H1 (cell line): ENCODE measurements around the gene KLHL35.

Source experiments
- CBX5 ChIP-seq: fragments of 300-800, 300-1000 bp; sonication (generic); IDR thresholded peaks from 2 replicates; pipeline ENCODE4 v1.7.1; 2016; ENCODE audit warnings: antibody characterized with exemption, low read length, low read depth
- CHD7 ChIP-seq: fragments of 300-600 bp; sonication (generic); IDR thresholded peaks from 2 replicates; pipeline ENCODE4 v1.7.1; 2012; ENCODE audit warnings: low read length, moderate library complexity, mild to moderate bottlenecking, inconsistent platforms; ENCODE audit not compliant: insufficient replicate concordance
- CTCF ChIP-seq, 3 experiments: IDR thresholded peaks; 1 replicate in 2 of 3; 2 replicates in 1 of 3; pipeline versions ENCODE4 v1.5.1 to v1.6.1; 2011; ENCODE audit warnings: low read length in 3 of 3, mild to moderate bottlenecking in 3 of 3, inconsistent platforms in 2 of 3, low read depth in 1 of 3, moderate library complexity in 1 of 3; ENCODE audit not compliant: insufficient read depth in 1 of 3; ENCODE audit errors: control extremely low read depth in 1 of 3
- FOSL1 ChIP-seq: IDR thresholded peaks from 2 replicates; pipeline ENCODE4 v1.6.1; 2011; ENCODE audit warnings: mild to moderate bottlenecking, low read depth, low read length, moderate library complexity; ENCODE audit not compliant: insufficient read depth
- GABPA ChIP-seq: IDR thresholded peaks from 2 replicates; pipeline ENCODE4 v1.6.1; 2011; ENCODE audit warnings: mild to moderate bottlenecking, low read length, moderate library complexity, borderline replicate concordance; ENCODE audit not compliant: insufficient read depth
- HDAC2 ChIP-seq, 2 experiments: fragments of 300-600 bp in 1 of 2; sonication (generic) in 1 of 2; IDR thresholded peaks; 2 replicates each; pipeline ENCODE4 v1.6.1; 2011 to 2012; ENCODE audit warnings: low read depth in 2 of 2, low read length in 2 of 2, mild to moderate bottlenecking in 2 of 2, moderate library complexity in 2 of 2, borderline replicate concordance in 1 of 2, inconsistent platforms in 1 of 2
- JUND ChIP-seq: IDR thresholded peaks from 2 replicates; pipeline ENCODE4 v1.6.1; 2011; ENCODE audit warnings: mild to moderate bottlenecking, improper control_type of control experiment, low read length
- KDM5A ChIP-seq: fragments of 200-600 bp; IDR thresholded peaks from 2 replicates; pipeline ENCODE4 v1.7.1; 2012; ENCODE audit warnings: mild to moderate bottlenecking, low read length, inconsistent platforms, mixed read lengths
- NANOG ChIP-seq: IDR thresholded peaks from 2 replicates; pipeline ENCODE4 v1.6.1; 2011; ENCODE audit warnings: low read length, low read depth, mild to moderate bottlenecking, inconsistent platforms; ENCODE audit not compliant: insufficient read depth, poor library complexity, severe bottlenecking
- NRF1 ChIP-seq: IDR thresholded peaks from 2 replicates; pipeline ENCODE4 v1.6.1; 2011; ENCODE audit warnings: mild to moderate bottlenecking, low read depth, low read length, improper control_type of control experiment
- PHF8 ChIP-seq: fragments of 200-600 bp; sonication (generic); conservative IDR thresholded peaks from 2 replicates; pipeline ENCODE4 v1.7.1; 2012; ENCODE audit warnings: low read depth, mild to moderate bottlenecking, inconsistent platforms, low read length, moderate library complexity
- POLR2A ChIP-seq, 2 experiments: IDR thresholded peaks; 1 replicate in 1 of 2; 2 replicates in 1 of 2; pipeline ENCODE4 v1.6.1; 2011; ENCODE audit warnings: low read depth in 2 of 2, low read length in 2 of 2, mild to moderate bottlenecking in 2 of 2; ENCODE audit errors: control extremely low read depth in 1 of 2
- SAP30 ChIP-seq: fragments of 300-600 bp; sonication (generic); IDR thresholded peaks from 2 replicates; pipeline ENCODE4 v1.7.1; 2012; ENCODE audit warnings: low read length, moderate library complexity, mild to moderate bottlenecking, inconsistent platforms; ENCODE audit not compliant: insufficient read depth, insufficient replicate concordance
- SP1 ChIP-seq: IDR thresholded peaks from 2 replicates; pipeline ENCODE4 v1.6.1; 2011; ENCODE audit warnings: low read depth, low read length

DNA sequence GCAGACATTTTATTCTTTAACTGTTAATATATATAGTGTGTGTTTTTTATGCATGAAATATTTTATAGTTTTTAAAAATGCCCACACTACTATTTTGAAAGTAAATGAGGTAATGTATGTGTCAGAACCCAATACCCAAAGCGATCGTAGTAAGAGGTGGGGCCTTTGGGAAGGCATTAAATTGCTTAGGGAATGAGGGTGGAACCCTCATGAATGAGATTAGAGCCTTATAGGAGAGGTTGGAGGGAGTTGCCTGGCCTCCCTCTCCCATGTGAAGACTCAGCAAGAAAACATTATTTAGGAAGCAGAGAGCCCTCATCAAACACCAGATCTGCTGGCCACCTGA lies 11.1 kb downstream of the KLHL35 start:
- TF ChIP-seq NANOG (no peak), SP1 (no peak), CBX5 (no peak), CTCF (IDR thresholded peaks at IDR 0.05; ENCODE audit: control extremely low read depth in 1 of 3, insufficient read depth in 1 of 3, low read depth in 1 of 3, low read length in 3 of 3) (no peak), CHD7 (no peak), POLR2A (IDR thresholded peaks at IDR 0.05; ENCODE audit: control extremely low read depth in 1 of 2, low read depth in 2 of 2, low read length in 2 of 2) (no peak), GABPA (no peak), JUND (no peak), NRF1 (no peak), FOSL1 (no peak), PHF8 (no peak), SAP30 (no peak), HDAC2 (IDR thresholded peaks at IDR 0.05; ENCODE audit: borderline replicate concordance in 1 of 2, low read depth in 2 of 2, low read length in 2 of 2) (no peak), KDM5A (no peak)
